ENCODE measurements around the gene KLF2.

DNA sequence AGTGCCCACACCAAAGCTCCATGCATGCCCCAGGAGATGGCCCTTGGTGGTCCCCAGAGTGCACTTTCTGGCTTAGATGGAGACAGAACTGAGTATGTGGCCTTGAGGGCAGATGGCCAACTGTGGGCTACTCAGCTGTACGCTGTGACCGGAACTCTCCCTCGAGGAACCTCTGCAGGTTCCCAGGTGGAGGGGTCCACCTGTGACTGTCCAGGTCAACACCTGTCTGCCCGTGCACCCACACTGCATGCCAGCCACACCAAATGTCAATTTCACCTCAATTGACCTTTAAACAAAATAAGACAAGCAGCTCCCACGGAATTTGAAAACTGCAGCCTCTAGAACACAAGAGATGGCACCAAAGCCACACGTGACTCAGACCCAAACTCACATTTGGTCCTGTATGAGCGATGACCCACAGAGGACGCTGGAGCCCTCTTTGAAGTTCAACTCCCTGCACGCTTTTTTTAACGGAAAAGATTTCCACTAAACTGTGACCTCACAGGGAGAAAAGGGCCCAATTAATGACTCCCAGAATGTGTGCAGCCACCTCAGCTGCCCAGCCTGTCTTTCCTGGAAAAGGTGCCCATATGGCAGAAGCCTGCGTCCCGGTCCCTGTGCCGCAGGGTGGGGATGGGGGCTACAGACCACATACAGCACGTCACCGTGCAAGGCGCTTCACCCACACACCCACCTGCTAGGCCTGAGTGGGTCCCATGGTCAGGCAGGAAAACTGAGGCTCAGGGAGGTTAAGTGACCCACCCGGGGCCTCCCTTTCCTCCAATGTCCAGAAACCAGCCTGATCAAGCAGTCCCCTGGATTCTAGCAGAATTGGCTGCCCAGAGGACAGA lies 47.7 kb downstream of the KLF2 start:
- TF ChIP-seq, protein P1, sequence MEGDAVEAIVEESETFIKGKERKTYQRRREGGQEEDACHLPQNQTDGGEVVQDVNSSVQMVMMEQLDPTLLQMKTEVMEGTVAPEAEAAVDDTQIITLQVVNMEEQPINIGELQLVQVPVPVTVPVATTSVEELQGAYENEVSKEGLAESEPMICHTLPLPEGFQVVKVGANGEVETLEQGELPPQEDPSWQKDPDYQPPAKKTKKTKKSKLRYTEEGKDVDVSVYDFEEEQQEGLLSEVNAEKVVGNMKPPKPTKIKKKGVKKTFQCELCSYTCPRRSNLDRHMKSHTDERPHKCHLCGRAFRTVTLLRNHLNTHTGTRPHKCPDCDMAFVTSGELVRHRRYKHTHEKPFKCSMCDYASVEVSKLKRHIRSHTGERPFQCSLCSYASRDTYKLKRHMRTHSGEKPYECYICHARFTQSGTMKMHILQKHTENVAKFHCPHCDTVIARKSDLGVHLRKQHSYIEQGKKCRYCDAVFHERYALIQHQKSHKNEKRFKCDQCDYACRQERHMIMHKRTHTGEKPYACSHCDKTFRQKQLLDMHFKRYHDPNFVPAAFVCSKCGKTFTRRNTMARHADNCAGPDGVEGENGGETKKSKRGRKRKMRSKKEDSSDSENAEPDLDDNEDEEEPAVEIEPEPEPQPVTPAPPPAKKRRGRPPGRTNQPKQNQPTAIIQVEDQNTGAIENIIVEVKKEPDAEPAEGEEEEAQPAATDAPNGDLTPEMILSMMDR (IDR thresholded peaks at IDR 0.05): no peak
- no peak for TF ChIP-seq EP300 (IDR thresholded peaks at IDR 0.05)
